ENCODE measurements around the gene DNAL4.

The DNAL4 gene

GRCh38 chr22:38827510-38827909 lies 33.6 kb upstream of the DNAL4 start:
- no peaks in the 10 kb centered on the region for H3K9me3 ChIP-seq (ENCODE audit: insufficient read depth, low read length)
- no peaks in the 10 kb centered on the region for H3K4me1 ChIP-seq (ENCODE audit: low read length)
- no peak overlapping the region for H3K4me2 ChIP-seq (ENCODE audit: low read length)
- H3K4me3 ChIP-seq (ENCODE audit: low read length): no peak overlapping the region
- no peak overlapping the region for H3K9ac ChIP-seq (ENCODE audit: low read length)
- H4K20me1 ChIP-seq (ENCODE audit: insufficient read depth, low read length): peaks cover 23% of the 10 kb centered on the region
- H3K27me3 ChIP-seq (ENCODE audit: low read depth, low read length): peaks cover 5% of the 10 kb centered on the region
- H2AFZ ChIP-seq (ENCODE audit: low read depth, low read length): no peak overlapping the region
- TF ChIP-seq EZH2phosphoT487 (IDR thresholded peaks at IDR 0.05; ENCODE audit: low read depth) (no peak), CTCF (IDR thresholded peaks at IDR 0.05; ENCODE audit: low read depth, low read length) (no peak)
- H3K36me3 ChIP-seq (replicated peaks; ENCODE audit: low read depth, low read length): no peaks in the 10 kb centered on the region
- H3K27ac ChIP-seq (ENCODE audit: low read length): no peak overlapping the region
- H3K79me2 ChIP-seq (ENCODE audit: low read length): no peaks in the 10 kb centered on the region

- Histone ChIP-seq H3K27ac (ENCODE audit: low read length) (no peak overlapping the region), H3K36me3 (replicated peaks; ENCODE audit: low read depth, low read length) (no peaks in the 10 kb centered on the region), H2AFZ (ENCODE audit: low read depth, low read length) (no peak overlapping the region), H3K4me1 (ENCODE audit: low read length) (no peaks in the 10 kb centered on the region), H3K27me3 (ENCODE audit: low read depth, low read length) (peaks cover 5% of the 10 kb centered on the region), H3K79me2 (ENCODE audit: low read length) (no peaks in the 10 kb centered on the region), H3K4me3 (ENCODE audit: low read length) (no peak overlapping the region), H3K4me2 (ENCODE audit: low read length) (no peak overlapping the region), H3K9ac (ENCODE audit: low read length) (no peak overlapping the region), H3K9me3 (ENCODE audit: insufficient read depth, low read length) (no peaks in the 10 kb centered on the region), H4K20me1 (ENCODE audit: insufficient read depth, low read length) (peaks cover 24% of the 10 kb centered on the region)
- TF ChIP-seq EZH2phosphoT487 (IDR thresholded peaks at IDR 0.05; ENCODE audit: low read depth) (no peak), CTCF (IDR thresholded peaks at IDR 0.05; ENCODE audit: low read depth, low read length) (no peak)
Observed at GRCh38 chr22:38826801-38827200, 32.9 kb upstream of the DNAL4 start.

- H4K20me1 ChIP-seq (ENCODE audit: insufficient read depth, low read length): peaks cover 24% of the 10 kb centered on the region
- no peaks in the 10 kb centered on the region for H3K4me1 ChIP-seq (ENCODE audit: low read length)
- no peaks in the 10 kb centered on the region for H3K79me2 ChIP-seq (ENCODE audit: low read length)
- TF ChIP-seq EZH2phosphoT487 (IDR thresholded peaks at IDR 0.05; ENCODE audit: low read depth) (no peak), CTCF (IDR thresholded peaks at IDR 0.05; ENCODE audit: low read depth, low read length) (no peak)
- no peak overlapping the region for H3K4me3 ChIP-seq (ENCODE audit: low read length)
- H3K9ac ChIP-seq (ENCODE audit: low read length): no peak overlapping the region
- H3K4me2 ChIP-seq (ENCODE audit: low read length): no peak overlapping the region
- H3K36me3 ChIP-seq (replicated peaks; ENCODE audit: low read depth, low read length): no peaks in the 10 kb centered on the region
- H3K27ac ChIP-seq (ENCODE audit: low read length): no peak overlapping the region
- H2AFZ ChIP-seq (ENCODE audit: low read depth, low read length): no peak overlapping the region
- H3K27me3 ChIP-seq (ENCODE audit: low read depth, low read length): peaks cover 5% of the 10 kb centered on the region
- H3K9me3 ChIP-seq (ENCODE audit: insufficient read depth, low read length): no peaks in the 10 kb centered on the region
Observed at GRCh38 chr22:38826386-38826785, 32.4 kb upstream of the DNAL4 start.

GRCh38 chr22:38824585-38824984 lies 30.6 kb upstream of the DNAL4 start:
- H3K4me1 ChIP-seq (ENCODE audit: low read length): no peaks in the 10 kb centered on the region
- H4K20me1 ChIP-seq (ENCODE audit: insufficient read depth, low read length): peaks cover 24% of the 10 kb centered on the region
- no peak overlapping the region for H3K4me3 ChIP-seq (ENCODE audit: low read length)
- H3K9ac ChIP-seq (ENCODE audit: low read length): no peak overlapping the region
- no peak overlapping the region for H3K27ac ChIP-seq (ENCODE audit: low read length)
- no peaks in the 10 kb centered on the region for H3K79me2 ChIP-seq (ENCODE audit: low read length)
- no peak for TF ChIP-seq EZH2phosphoT487 (IDR thresholded peaks at IDR 0.05; ENCODE audit: low read depth)
- peak; percentile 43 for TF ChIP-seq CTCF (IDR thresholded peaks at IDR 0.05; ENCODE audit: low read depth, low read length)
- no peaks in the 10 kb centered on the region for H3K9me3 ChIP-seq (ENCODE audit: insufficient read depth, low read length)
- no peak overlapping the region for H3K4me2 ChIP-seq (ENCODE audit: low read length)
- H2AFZ ChIP-seq (ENCODE audit: low read depth, low read length): no peak overlapping the region
- no peaks in the 10 kb centered on the region for H3K36me3 ChIP-seq (replicated peaks; ENCODE audit: low read depth, low read length)
- peaks cover 13% of the 10 kb centered on the region for H3K27me3 ChIP-seq (ENCODE audit: low read depth, low read length)

Measured in OCI-LY3 (cell line).